Tibial nerve (tissue), 4 donors: ENCODE results near the gene GRK2. TPM values are rescaled to one million over a fixed set of nuclear protein-coding genes. Genes with fewer than 3 reads are reported as not detected.

Source experiments
- DNase-seq, 2 donors: peaks; one replicate each; pipeline ENCODE4 v3.0.0-alpha.2; 2019; ENCODE audit warnings: low spot score in 2 of 2
- H3K27ac ChIP-seq, 4 donors: fragments of 200-600 bp; sonication (generic) in 3 of 4; one replicate each; pipeline ENCODE4 v1.5.1; 2017 to 2019; ENCODE audit warnings: mild to moderate bottlenecking in 1 of 4
- H3K27me3 ChIP-seq, 2 donors: fragments of 200-600 bp; sonication (generic) in 1 of 2; one replicate each; pipeline versions ENCODE4 v1.5.1 to v1.6.0; 2017 to 2019
- H3K36me3 ChIP-seq, 3 donors: fragments of 200-600 bp; sonication (generic); one replicate each; pipeline ENCODE4 v1.5.1; 2018 to 2019
- H3K4me1 ChIP-seq, 4 donors: fragments of 200-600 bp; sonication (generic) in 3 of 4; one replicate each; pipeline ENCODE4 v1.5.1; 2017 to 2019
- H3K4me3 ChIP-seq, 4 donors: fragments of 200-600 bp; sonication (generic) in 3 of 4; one replicate each; pipeline ENCODE4 v1.5.1; 2017 to 2019; ENCODE audit warnings: mild to moderate bottlenecking in 1 of 4, moderate library complexity in 1 of 4
- H3K9me3 ChIP-seq, 4 donors: fragments of 200-600 bp; sonication (generic) in 3 of 4; one replicate each; pipeline ENCODE4 v1.5.1; 2017 to 2019
- CTCF ChIP-seq, 5 experiments: fragments of 200-600 bp in 3 of 5; fragments of 450-650 bp in 2 of 5; sonication (generic) in 3 of 5; IDR thresholded peaks; one replicate each; pipeline ENCODE4 v1.5.1; 2016 to 2019; ENCODE audit warnings: antibody characterized with exemption in 5 of 5, mild to moderate bottlenecking in 3 of 5, moderate library complexity in 2 of 5
- EP300 ChIP-seq, 2 donors: sonication (generic); formaldehyde crosslinking; IDR thresholded peaks; one replicate each; pipeline ENCODE4 v1.6.1; 2017; ENCODE audit warnings: antibody characterized with exemption in 2 of 2, mild to moderate bottlenecking in 1 of 2
- POLR2A ChIP-seq, 2 donors: fragments of 450-650 bp; IDR thresholded peaks; one replicate each; pipeline ENCODE4 v1.6.1; 2017; ENCODE audit warnings: antibody characterized with exemption in 2 of 2, mild to moderate bottlenecking in 2 of 2, moderate library complexity in 2 of 2
- whole genome bisulfite sequencing, 2 donors: methylation state at CpG; one replicate each; pipeline ENCODE4 v1.1.5; 2018; 5-methylcytosine and 5-hydroxymethylcytosine counted together
- total RNA-seq, 4 donors: library from RNA; depleted of rRNA; stranded (reverse); fragments of >200 nt; gene quantifications; one replicate each; pipeline ENCODE4 v1.1.0, GENCODE V29; 2016

The GRK2 gene
- total RNA-seq, 4 donors from 2014 or later, result 46.0 to 134 (median 65.4) TPM

DNA sequence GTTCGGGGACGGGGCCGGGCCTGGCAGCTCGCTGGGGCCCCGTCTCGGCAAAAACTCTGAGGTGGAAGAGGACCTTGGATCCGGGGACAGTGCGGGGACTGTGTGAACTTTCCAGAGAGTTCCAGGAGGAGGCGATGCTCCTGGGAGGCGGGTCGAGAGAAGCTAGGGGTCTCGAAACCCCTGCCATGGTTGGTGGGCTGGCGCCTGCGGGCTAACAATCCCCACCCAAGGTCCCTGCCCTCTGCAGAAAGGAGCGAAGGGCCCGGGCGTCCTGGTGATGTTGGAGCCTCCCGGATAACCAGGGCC is 4.7 kb upstream of the GRK2 start:
- H3K36me3 ChIP-seq, result peaks cover 0 to 11% (median 0%) of the 10 kb centered on the region in 3 donors
- peak overlapping the region in 2 of 4 donors; percentile 66 to 77 for H3K27ac ChIP-seq
- H3K9me3 ChIP-seq, result no peaks in the 10 kb centered on the region
- TF ChIP-seq CTCF (IDR thresholded peaks at IDR 0.05) (peak in 1 of 5 experiments; percentile 12), POLR2A (IDR thresholded peaks at IDR 0.05) (no peak), EP300 (IDR thresholded peaks at IDR 0.05) (no peak)
- H3K27me3 ChIP-seq, result no peaks in the 10 kb centered on the region
- DNase-seq, result no peak
- H3K4me3 ChIP-seq, result peak overlapping the region; percentile 15 to 51 (median 28)
- peaks cover 0 to 37% (median 22%) of the 10 kb centered on the region in 4 donors for H3K4me1 ChIP-seq
- 4 to 8% methylated on average over 12 to 17 of the region's 18 CpGs for WGBS, 2 donors

DNA sequence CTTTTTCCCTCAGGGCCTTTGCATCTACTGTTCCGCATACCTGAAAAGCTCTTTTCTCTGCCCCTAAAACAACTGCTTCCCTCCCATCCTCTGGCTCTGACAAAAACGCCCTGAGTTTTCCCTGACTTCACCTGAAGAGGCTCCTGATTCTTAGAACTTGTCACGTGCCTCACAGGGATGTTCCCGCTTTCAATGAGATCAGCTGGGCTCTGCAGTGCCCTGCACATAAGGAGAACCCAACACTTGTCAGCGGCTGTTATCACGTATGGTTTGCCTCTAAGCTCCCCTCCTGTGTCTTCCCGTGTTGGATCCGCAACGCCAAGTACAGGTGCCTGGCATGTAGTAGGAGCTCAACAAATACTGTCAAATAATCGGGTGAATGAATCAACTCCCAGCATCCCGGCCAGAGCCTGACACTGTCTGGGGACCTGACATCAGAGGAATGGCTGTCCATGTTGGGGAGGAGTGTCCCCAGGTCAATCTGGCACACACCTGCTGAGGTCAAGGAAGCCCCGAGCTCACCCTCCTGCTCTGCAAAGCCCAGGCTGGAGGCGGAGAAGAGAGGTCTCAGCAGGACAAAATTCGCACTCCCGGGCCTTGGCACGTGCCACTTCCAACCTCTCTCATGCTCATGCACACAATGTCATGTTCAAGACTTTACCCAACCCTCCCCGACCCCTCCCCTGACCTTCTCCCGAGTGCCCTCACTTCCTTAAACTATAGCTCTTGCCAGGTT is 4.2 kb upstream of the GRK2 start:
- H3K27ac ChIP-seq, result peak overlapping the region in 3 of 4 donors; percentile 49 to 77 (median 66)
- TF ChIP-seq EP300 (IDR thresholded peaks at IDR 0.05) (no peak), CTCF (IDR thresholded peaks at IDR 0.05) (no peak), POLR2A (IDR thresholded peaks at IDR 0.05) (no peak)
- H3K36me3 ChIP-seq, result peaks cover 0 to 6% (median 0%) of the 10 kb centered on the region in 3 donors
- peak overlapping the region in 1 of 4 donors; percentile 51 for H3K4me3 ChIP-seq
- DNase-seq, result no peak
- H3K4me1 ChIP-seq, result peaks cover 0 to 37% (median 22%) of the 10 kb centered on the region in 4 donors
- 48 to 57% methylated on average over 18 of the region's 18 CpGs for WGBS, 2 donors
- no peaks in the 10 kb centered on the region for H3K27me3 ChIP-seq
- H3K9me3 ChIP-seq, result no peaks in the 10 kb centered on the region

- H3K36me3 ChIP-seq, result peaks cover 0 to 3% (median 0%) of the 10 kb centered on the region in 3 donors
- H3K27me3 ChIP-seq, result no peaks in the 10 kb centered on the region
- H3K4me3 ChIP-seq, result no peak overlapping the region
- TF ChIP-seq POLR2A (IDR thresholded peaks at IDR 0.05) (no peak), EP300 (IDR thresholded peaks at IDR 0.05) (peak in 1 of 2 donors; percentile 55), CTCF (IDR thresholded peaks at IDR 0.05) (peak; percentile 78 to 89 (median 87))
- no peaks in the 10 kb centered on the region for H3K9me3 ChIP-seq
- peaks cover 0 to 46% (median 28%) of the 10 kb centered on the region in 4 donors for H3K4me1 ChIP-seq
- H3K27ac ChIP-seq, result peak overlapping the region in 3 of 4 donors; percentile 49 to 77 (median 76)
- WGBS, 2 donors, result 47 to 48% methylated on average over 22 of the region's 22 CpGs
- peak; percentile 60 to 81 for DNase-seq
Measured at GRCh38 chr11:67262731-67263675, 3.3 kb upstream of the GRK2 start.

DNA sequence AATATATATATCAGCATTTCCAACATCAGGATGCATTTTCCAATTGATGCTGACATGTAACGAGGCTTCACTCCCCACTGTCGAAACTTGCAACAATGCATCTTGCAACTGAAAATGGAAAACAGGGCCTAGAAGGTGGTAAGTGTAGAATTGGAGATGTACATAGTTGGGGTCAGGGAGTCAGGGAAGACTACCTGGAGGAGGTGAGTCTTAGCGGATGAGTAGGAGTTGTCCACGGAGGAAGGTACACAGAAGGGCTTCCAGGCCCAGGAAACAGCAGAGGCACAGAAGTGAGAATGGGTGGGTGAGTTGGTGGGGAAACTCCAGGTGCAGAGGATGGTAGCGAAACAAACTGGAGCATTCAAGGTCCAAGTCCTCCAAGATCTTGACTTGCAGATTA is 2.0 kb upstream of the GRK2 start:
- Histone ChIP-seq H3K4me3 (no peak overlapping the region), H3K9me3 (no peaks in the 10 kb centered on the region), H3K36me3 (no peaks in the 10 kb centered on the region), H3K27me3 (no peaks in the 10 kb centered on the region), H3K4me1 (peaks cover 3 to 59% (median 40%) of the 10 kb centered on the region in 4 donors), H3K27ac (no peak overlapping the region)
- 95% methylated on average over 5 of the region's 5 CpGs for WGBS, 2 donors
- DNase-seq, result no peak
- no peak for TF ChIP-seq POLR2A (IDR thresholded peaks at IDR 0.05)
- no peak for TF ChIP-seq EP300 (IDR thresholded peaks at IDR 0.05)

- Histone ChIP-seq H3K4me3 (no peak overlapping the region), H3K36me3 (peaks cover 0 to 4% (median 0%) of the 10 kb centered on the region in 3 donors), H3K4me1 (peaks cover 5 to 67% (median 48%) of the 10 kb centered on the region in 4 donors), H3K9me3 (no peaks in the 10 kb centered on the region), H3K27me3 (no peaks in the 10 kb centered on the region), H3K27ac (peak overlapping the region in 1 of 4 donors; percentile 89)
- no peak for TF ChIP-seq POLR2A (IDR thresholded peaks at IDR 0.05)
- TF ChIP-seq EP300 (IDR thresholded peaks at IDR 0.05), result no peak
- TF ChIP-seq CTCF (IDR thresholded peaks at IDR 0.05), result no peak
- DNase-seq, result no peak
- WGBS, 2 donors, result 90 to 93% methylated on average over 7 of the region's 7 CpGs
Measured at GRCh38 chr11:67264877-67265632, 1.2 kb upstream of the GRK2 start.
